GM18873 (cell line): ENCODE data around the gene GAPDHS.

Experiments used
- ATAC-seq: cut with Tn5 transposase; IDR thresholded peaks from one replicate; pipeline ENCODE4 v1.9.1; 2021; ENCODE audit warnings: mild to moderate bottlenecking, moderate library complexity, moderate number of reproducible peaks; ENCODE audit not compliant: unreplicated experiment, low FRiP score

The GAPDHS gene

GRCh38 chr19:35509861-35510625 is 23.2 kb upstream of the GAPDHS start:
- ATAC-seq: no peak

- ATAC-seq: no peak
These were observed 22.7 kb upstream of the GAPDHS start for GRCh38 chr19:35510626-35510964.

GRCh38 chr19:35511337-35511736 is 21.9 kb upstream of the GAPDHS start:
- no peak for ATAC-seq

- no peak for ATAC-seq
These were observed 20.2 kb upstream of the GAPDHS start for GRCh38 chr19:35512831-35513627.

DNA sequence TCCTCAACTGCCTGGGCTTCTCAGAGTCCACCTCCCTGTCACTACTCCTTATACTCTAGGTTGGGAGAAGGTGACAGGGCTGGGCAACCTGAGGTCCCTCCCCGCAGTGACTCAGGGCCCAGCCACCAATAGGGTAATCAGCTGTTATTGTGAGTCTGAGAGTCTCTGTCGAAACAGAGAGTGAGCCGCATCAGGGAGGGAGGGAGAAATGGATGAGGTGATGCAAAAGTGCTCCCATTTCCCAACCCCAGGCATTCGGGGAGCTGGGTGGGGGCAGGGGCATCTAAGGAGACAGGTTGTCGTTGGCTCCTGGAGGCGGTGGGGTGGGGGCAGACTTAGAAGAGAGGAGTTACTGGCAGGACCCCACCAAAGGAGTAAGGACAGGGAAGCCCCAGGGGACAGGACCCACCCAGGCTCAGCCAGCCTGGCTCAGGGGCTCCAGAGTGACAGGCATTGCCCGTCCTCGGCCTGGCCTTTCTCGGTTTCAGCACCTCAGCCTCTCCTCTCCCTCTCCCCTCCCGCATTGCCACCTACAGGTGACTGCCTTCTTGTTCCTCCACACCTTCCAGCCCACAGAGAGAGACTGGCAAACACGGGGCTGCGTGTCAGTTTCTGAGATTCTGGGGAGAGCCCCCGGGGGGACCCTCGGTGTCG is 19.5 kb upstream of the GAPDHS start, which contains the start of gene DMKN:
TSS of gene DMKN (minus strand) at position 22 of the 654 bp plus-strand sequence. CDS start 174 bp downstream, outside the sequence.
- no peak for ATAC-seq

DNA sequence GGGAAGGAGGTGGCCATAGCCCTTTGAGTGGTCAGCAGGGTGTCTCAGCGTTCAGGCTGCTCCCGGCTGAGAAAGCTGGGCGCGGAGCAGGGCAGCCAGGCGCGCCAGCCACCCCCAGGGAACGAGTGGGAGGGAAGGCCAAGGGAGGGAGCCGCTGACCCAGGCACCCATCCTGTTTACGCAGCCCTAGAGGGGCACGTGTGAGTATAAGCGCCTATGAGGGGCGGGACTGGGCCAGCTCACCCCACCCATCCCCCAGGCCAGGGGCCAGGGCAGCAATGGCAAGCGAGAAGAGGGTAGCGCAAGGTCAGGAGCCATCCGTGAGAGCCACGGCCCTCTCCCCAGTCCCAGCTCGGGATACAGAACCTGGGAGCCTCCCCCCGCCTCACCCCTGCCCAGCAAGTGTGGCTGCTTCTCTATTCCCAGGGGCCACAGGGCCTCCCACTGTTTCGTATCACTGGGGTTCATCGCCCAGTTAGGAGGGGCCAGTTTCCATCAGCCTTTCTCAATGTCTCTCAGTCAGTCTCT is 18.9 kb upstream of the GAPDHS start:
- no peak for ATAC-seq

GRCh38 chr19:35516310-35516709 is 16.9 kb upstream of the GAPDHS start:
- ATAC-seq: no peak

GRCh38 chr19:35517342-35517741 is 15.9 kb upstream of the GAPDHS start:
- no peak for ATAC-seq

DNA sequence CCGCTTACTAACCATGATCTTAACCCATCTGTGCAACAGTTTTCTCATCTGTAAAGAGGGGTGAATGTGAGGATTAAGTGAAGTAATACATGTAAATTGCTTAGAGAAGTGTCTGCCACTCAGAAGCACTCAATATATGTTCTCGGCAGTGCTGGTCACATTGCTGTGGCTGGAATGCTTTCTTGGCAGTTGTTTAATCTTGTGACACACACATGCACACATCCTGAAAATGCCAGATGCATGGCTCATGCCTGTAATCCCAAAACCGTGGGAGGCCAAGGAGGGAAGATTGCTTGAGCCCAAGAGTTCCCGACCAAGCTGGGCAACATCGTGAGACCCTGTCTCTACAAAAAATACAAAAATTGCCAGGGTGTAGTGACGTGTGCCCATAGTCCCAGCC is 14.9 kb upstream of the GAPDHS start:
- no peak for ATAC-seq

- ATAC-seq: no peak
These were observed 14.0 kb upstream of the GAPDHS start for GRCh38 chr19:35519291-35519690.

DNA sequence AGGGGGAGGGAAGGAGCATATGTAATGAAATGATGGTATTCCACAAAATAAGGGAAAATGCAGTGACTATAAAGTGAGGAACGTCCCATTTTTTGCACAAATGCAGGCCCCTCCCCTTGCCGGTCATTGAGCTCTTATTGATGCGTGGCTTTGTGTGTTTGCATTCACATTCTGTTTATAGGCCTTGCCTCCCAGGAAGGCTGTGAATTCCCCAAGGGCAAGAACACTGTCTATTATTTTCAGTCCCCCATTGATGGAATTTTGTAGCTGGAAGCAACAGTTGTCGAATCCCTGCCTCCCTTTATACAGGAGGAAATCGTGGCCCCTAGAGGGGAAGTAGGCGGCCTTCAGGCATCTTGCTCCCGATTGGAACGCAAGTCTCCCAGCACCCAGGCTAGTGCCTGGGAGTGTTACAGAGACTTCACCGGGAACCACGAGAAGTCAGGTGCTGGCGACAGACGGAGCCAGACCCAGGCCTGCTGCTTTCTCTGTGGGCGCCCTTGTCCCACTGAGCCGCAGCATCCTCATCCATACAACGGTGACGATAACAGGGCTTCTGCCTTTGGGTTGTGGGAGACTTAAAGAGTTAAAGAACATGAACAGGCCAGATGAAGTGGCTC is 12.0 kb upstream of the GAPDHS start:
- no peak for ATAC-seq

- ATAC-seq: no peak
These were observed 10.4 kb upstream of the GAPDHS start for GRCh38 chr19:35522745-35523327.

DNA sequence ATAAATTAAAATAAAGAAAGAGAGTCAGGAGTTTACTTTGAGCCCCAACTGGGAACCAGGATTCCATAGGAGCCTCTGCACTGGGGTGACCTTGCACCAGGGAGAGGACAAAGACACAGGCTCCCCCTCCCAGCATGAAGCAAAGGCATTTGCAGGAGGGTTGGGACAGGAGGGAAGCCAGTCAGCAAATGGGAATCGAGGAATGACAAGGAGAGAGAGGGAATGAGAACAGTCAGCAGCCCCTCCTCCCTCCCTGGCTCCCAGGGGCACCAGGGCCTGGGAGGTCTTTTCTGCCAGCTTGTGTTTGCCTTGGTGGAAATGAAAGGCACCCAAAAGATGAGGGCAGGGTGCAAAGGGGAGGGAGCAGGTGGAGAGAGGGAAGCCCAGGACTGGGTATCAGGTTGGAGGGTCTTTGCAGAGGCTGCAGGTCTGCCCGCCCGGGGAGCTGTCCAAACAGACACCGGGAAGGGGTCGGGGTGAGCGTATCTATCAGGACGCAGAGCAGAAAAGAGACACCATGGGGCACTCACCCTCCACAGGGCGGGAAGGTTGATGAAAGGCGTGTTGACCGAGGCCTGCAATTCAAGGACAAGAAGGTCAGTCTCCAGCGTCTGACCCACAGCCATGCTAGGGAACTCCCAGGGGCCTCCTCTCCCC is 8.9 kb upstream of the GAPDHS start:
- ATAC-seq: no peak

DNA sequence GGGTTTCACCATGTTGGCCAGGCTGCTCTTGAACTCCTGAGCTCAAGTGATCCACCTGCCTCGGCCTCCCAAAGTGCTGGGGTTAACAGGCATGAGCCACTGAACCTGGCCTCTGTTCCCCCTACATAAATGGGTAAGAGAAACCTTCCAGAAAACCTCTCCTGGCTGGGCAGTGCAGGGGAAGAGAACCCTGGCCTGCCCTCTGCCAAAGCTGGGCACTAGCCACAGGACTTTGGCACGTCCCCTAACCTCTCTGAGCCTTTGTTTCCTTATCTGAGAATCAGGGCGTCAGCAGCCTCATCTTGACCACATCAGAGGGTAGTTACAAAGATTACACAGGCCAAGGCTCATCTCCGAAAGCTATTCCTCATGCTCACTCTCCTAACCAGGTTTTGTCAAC is 7.4 kb upstream of the GAPDHS start:
- no peak for ATAC-seq

DNA sequence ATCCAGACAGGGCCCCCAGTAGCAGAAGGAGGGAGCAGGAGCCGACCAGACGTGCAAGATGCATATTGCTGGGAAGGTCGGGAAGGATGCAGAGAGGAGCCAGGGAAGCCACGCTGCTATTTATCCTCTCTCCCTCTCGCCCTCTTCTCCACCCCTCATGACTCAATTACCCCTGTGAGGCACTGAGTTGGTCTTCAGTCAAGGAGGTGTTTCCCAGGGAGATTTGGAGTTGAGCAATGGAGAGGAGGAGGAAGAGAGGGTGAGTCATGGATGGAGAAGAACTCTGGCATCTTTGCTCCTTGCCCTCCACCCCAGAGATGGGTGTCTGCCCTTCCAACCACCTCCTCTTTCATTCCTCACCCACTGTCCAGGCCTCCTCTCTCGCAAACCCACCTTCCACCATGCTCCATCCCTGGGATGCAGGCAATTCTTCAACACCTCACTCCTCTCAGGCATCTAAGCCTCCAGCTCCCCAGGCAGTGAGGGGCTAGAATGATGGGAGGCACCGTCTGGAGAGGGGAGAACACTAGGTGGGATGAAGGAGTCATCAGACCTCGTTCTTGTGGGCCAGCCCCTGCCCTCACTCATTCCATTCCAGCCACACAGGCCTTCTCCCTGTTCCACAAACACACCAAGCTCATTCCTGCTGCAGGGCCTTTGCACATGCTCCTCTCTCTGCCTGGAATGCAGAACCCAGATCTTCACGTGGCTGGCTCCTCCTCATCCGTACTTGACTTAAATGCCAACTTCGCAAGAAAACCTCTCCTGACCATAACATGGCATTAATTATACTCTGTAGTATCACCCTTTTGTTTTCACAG is 4.8 kb upstream of the GAPDHS start, which contains the start of gene SBSN:
TSS of gene SBSN (minus strand) at position 94 of the 821 bp plus-strand sequence. CDS start at position 64, 30 bp downstream.
- ATAC-seq: no peak

DNA sequence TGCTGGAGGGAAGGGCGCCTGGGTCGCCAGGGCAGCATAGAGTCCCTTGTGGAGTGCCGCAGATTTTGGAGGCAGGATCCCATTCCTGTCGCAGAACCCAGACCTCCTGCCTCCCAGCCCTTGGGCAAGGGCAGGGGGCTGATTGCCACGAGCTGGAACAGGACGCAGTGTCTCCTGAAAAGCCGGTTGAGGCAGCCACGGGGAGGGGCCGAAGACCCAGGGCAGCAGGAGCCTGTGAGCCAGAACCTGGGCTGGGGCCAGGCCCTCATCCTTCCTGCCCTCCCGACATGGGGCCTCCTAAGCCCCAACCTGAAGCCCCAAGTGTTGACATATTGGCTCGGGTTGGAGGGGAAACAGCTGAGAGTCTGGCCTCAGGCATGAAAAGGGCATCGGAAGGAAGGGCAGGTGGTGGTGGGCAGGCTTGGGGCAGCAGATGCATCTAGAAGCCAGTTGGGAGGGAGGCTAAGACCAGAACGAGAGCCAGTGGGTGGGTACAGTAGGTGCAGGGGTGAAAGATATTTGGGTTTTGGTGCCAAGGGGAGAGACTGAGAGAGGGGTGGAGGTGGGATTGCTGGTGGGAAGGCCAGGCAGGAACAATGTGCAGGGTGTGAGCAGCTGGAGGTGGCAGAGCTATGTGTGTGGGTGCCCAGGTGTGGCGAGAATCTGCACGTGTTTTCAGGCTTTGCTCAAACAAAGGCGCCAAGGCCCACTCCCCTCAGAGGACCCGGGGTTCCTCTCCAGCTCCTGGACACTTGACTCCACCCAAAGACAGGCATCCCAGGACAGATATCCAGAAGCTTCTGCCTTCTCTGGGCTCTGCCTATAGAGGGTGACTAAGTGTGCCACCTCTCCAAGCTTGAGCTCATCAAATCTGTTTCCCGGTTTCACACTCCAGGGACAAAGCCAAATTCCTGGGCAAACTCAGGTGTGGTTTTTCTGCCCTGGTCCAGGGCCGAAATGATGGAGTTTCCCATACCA is 3.7 kb upstream of the GAPDHS start:
- no peak for ATAC-seq

DNA sequence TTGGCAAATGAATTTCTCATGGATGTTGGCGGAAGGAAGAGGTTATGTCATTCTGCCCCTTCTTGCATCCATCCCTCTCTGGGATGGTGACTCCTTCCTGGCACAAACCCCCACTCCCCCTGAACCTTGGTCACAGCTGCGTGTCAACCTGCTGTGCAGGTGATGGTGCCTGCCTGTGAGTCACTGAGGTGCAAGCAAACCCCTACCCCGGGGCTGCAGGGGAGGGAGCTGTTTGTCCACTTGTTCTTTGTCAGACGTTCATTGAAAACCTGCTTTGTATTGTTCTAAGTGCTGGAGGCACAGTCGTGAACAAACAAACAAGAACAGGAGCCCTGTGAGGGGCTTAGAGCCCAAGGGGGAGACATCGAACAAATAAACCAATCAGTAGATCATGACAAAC is 2.0 kb upstream of the GAPDHS start:
- ATAC-seq: no peak
